Activated T-cell treated with anti-CD3 and anti-CD28 coated beads for 24 hours (primary cell): Measurements from ENCODE around the gene SLC16A2.

Experiments
- DNase-seq: peaks from one replicate; pipeline ENCODE4 v3.0.0-alpha.2; 2020; ENCODE audit warnings: low read depth

The SLC16A2 gene

GRCh38 chrX:74536832-74537371 is 115.6 kb downstream of the SLC16A2 start:
- no peak for DNase-seq

GRCh38 chrX:74540635-74541249 is 119.4 kb downstream of the SLC16A2 start:
- DNase-seq: no peak

GRCh38 chrX:74545880-74546523 is 124.7 kb downstream of the SLC16A2 start:
- DNase-seq: no peak

- DNase-seq: no peak
Observed at GRCh38 chrX:74546984-74547383, 125.7 kb downstream of the SLC16A2 start.

- peak; percentile 72 for DNase-seq
Observed at GRCh38 chrX:74550295-74550802, 129.1 kb downstream of the SLC16A2 start.

GRCh38 chrX:74551934-74552333 is 130.6 kb downstream of the SLC16A2 start:
- DNase-seq: no peak

- no peak for DNase-seq
Observed at GRCh38 chrX:74557378-74557777, 136.1 kb downstream of the SLC16A2 start.

- no peak for DNase-seq
Observed at GRCh38 chrX:74578137-74578536, 156.8 kb downstream of the SLC16A2 start.

GRCh38 chrX:74579597-74580198 is 158.4 kb downstream of the SLC16A2 start:
- DNase-seq: no peak
